HUES6 (cell line): ENCODE results near the gene ITGB6.

Experiments used
- H3K27ac ChIP-seq: 2 replicates; pipeline ENCODE4 v1.7.0; 2013; ENCODE audit warnings: low read depth, mild to moderate bottlenecking, low read length, inconsistent platforms
- H3K27me3 ChIP-seq: 2 replicates; pipeline ENCODE4 v1.6.1; 2013; ENCODE audit warnings: low read length; ENCODE audit not compliant: control insufficient read depth, insufficient read depth
- H3K36me3 ChIP-seq: 2 replicates; pipeline ENCODE4 v1.6.1; 2013; ENCODE audit warnings: low read length; ENCODE audit not compliant: control insufficient read depth, insufficient read depth
- H3K4me1 ChIP-seq: 2 replicates; pipeline ENCODE4 v1.6.1; 2013; ENCODE audit warnings: low read length; ENCODE audit not compliant: control insufficient read depth, insufficient read depth
- H3K4me3 ChIP-seq: 2 replicates; pipeline ENCODE4 v1.5.1; 2013; ENCODE audit warnings: low read depth, low read length
- H3K9ac ChIP-seq: one replicate; pipeline ENCODE4 v1.6.1; 2013; ENCODE audit warnings: mild to moderate bottlenecking, low read length
- H3K9me3 ChIP-seq: 2 replicates; pipeline ENCODE4 v1.6.1; 2013; ENCODE audit warnings: low read depth, low read length; ENCODE audit not compliant: control insufficient read depth, insufficient read depth

Gene ITGB6

DNA sequence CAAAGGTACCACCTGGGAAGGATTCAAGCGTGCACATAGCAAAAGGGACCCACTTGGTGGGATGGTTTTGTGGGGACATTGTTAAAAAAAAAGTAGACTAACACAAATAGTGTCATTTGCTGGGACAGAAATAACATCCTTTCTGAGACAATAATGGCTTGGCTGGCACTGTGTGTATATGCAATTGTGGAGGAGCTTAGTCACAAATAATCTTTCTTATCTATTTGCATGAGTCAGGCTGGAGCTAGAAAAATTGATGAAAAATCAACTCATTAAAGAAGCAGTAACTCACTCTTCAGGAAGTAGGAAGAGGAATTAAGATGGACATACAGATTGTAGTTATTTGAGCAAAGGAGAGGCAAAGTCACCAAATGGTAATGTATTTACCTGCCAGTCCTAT is 29.5 kb upstream of the ITGB6 start:
- Histone ChIP-seq H3K36me3 (no peaks in the 10 kb centered on the region), H3K27ac (no peak overlapping the region), H3K9ac (no peak overlapping the region), H3K27me3 (no peaks in the 10 kb centered on the region), H3K9me3 (no peaks in the 10 kb centered on the region), H3K4me1 (no peaks in the 10 kb centered on the region), H3K4me3 (no peak overlapping the region)

GRCh38 chr2:160228141-160228917 is 28.3 kb upstream of the ITGB6 start:
- no peak overlapping the region for H3K9ac ChIP-seq
- no peak overlapping the region for H3K27ac ChIP-seq
- peaks cover 9% of the 10 kb centered on the region; the same call in 1 of the 2 replicates for H3K4me1 ChIP-seq

GRCh38 chr2:160227293-160227915 is 27.3 kb upstream of the ITGB6 start:
- H3K4me3 ChIP-seq = no peak overlapping the region
- H3K36me3 ChIP-seq = no peaks in the 10 kb centered on the region
- no peaks in the 10 kb centered on the region for H3K9me3 ChIP-seq
- H3K9ac ChIP-seq = no peak overlapping the region
- H3K27ac ChIP-seq = no peak overlapping the region
- no peaks in the 10 kb centered on the region for H3K27me3 ChIP-seq
- H3K4me1 ChIP-seq = peaks cover 9% of the 10 kb centered on the region; the same call in 1 of the 2 replicates

More at GRCh38 chr2:160228141-160228917, 28.3 kb upstream of the ITGB6 start:
- H3K9me3 ChIP-seq = no peaks in the 10 kb centered on the region
- H3K27me3 ChIP-seq = no peaks in the 10 kb centered on the region
- H3K36me3 ChIP-seq = no peaks in the 10 kb centered on the region
- no peak overlapping the region for H3K4me3 ChIP-seq

- Histone ChIP-seq H3K27ac (no peak overlapping the region), H3K27me3 (no peaks in the 10 kb centered on the region), H3K4me1 (peaks cover 15% of the 10 kb centered on the region; the same call in 1 of the 2 replicates), H3K36me3 (no peaks in the 10 kb centered on the region), H3K9me3 (no peaks in the 10 kb centered on the region), H3K4me3 (no peak overlapping the region), H3K9ac (no peak overlapping the region)
Observed at GRCh38 chr2:160226367-160226766, 26.3 kb upstream of the ITGB6 start.

DNA sequence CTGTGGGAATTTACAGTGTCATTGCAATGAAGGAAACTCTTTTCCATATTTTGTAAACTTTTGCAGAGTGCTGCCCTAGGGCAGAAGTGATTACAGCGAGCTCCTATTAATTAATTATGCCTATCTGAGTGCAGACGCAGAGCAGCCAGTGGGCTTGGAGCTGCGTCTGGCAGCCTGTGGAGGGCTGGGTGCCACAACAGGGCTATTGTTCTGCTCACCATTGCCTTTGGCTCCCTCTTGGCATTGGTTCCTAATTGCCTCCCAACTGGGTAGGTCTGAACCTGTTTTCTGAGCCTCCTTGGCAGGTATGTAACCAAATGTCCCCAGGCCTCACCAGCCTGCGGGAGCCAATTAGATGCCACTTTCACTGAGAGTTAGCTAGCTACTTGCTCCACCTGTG is 25.6 kb upstream of the ITGB6 start:
- Histone ChIP-seq H3K27me3 (no peaks in the 10 kb centered on the region), H3K9me3 (no peaks in the 10 kb centered on the region), H3K27ac (no peak overlapping the region), H3K4me1 (peaks cover 21% of the 10 kb centered on the region), H3K4me3 (no peak overlapping the region), H3K9ac (no peak overlapping the region), H3K36me3 (no peaks in the 10 kb centered on the region)

DNA sequence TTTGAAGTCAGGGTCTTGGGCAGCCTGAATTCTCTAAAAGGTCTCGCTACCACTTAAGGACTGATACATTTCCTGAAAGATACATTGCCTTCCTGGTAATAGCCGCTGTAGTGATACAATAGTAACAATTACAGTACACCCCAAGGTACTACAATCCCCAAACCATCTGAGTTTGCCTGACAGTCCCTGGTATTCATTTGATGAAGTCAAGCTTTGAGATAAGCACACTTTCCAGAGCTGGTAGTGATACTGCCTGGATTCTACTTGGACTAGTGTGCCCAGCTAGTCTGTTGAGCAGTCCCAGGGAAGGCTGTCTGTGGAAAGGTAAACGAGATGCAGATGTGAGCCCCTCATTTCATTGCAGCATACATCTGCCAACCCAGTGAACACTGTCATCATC is 24.4 kb upstream of the ITGB6 start:
- peaks cover 28% of the 10 kb centered on the region for H3K4me1 ChIP-seq
- H3K27ac ChIP-seq = no peak overlapping the region
- H3K9ac ChIP-seq = no peak overlapping the region
- H3K27me3 ChIP-seq = no peaks in the 10 kb centered on the region
- H3K9me3 ChIP-seq = no peaks in the 10 kb centered on the region
- H3K4me3 ChIP-seq = no peak overlapping the region
- no peaks in the 10 kb centered on the region for H3K36me3 ChIP-seq

- Histone ChIP-seq H3K36me3 (no peaks in the 10 kb centered on the region), H3K27ac (no peak overlapping the region), H3K9ac (no peak overlapping the region), H3K27me3 (no peaks in the 10 kb centered on the region), H3K4me3 (no peak overlapping the region), H3K9me3 (no peaks in the 10 kb centered on the region), H3K4me1 (peaks cover 28% of the 10 kb centered on the region)
Observed at GRCh38 chr2:160224060-160224459, 24.0 kb upstream of the ITGB6 start.

DNA sequence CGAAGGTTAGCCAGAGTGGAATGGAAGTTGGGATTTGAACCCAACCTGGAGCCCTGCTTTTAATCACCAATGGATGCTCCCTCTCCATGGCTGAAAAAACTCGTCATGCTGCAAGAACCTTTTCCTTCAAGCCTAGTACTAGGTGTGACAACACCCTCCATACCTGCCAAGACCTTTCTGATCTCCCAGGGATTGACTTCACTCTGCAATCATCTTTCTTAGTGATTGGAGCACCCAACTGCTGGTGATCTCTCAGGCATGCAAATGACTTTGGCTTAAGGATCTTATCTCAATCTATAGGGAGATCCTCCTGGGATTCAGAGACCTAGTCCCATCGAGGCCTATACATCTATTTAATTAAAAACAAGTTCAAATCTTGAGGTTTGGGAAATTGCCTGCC is 23.5 kb upstream of the ITGB6 start:
- H3K9ac ChIP-seq = no peak overlapping the region
- H3K9me3 ChIP-seq = no peaks in the 10 kb centered on the region
- no peak overlapping the region for H3K27ac ChIP-seq
- no peaks in the 10 kb centered on the region for H3K27me3 ChIP-seq
- no peak overlapping the region for H3K4me3 ChIP-seq
- H3K4me1 ChIP-seq = peaks cover 28% of the 10 kb centered on the region
- H3K36me3 ChIP-seq = no peaks in the 10 kb centered on the region

GRCh38 chr2:160222546-160223283 is 22.6 kb upstream of the ITGB6 start:
- Histone ChIP-seq H3K27ac (no peak overlapping the region), H3K4me1 (peaks cover 28% of the 10 kb centered on the region)

GRCh38 chr2:160221391-160222276 is 21.6 kb upstream of the ITGB6 start:
- Histone ChIP-seq H3K27ac (no peak overlapping the region), H3K27me3 (no peaks in the 10 kb centered on the region), H3K4me3 (no peak overlapping the region), H3K36me3 (no peaks in the 10 kb centered on the region), H3K4me1 (peaks cover 28% of the 10 kb centered on the region), H3K9me3 (no peaks in the 10 kb centered on the region), H3K9ac (no peak overlapping the region)

More at GRCh38 chr2:160222546-160223283, 22.6 kb upstream of the ITGB6 start:
- Histone ChIP-seq H3K36me3 (no peaks in the 10 kb centered on the region), H3K9me3 (no peaks in the 10 kb centered on the region), H3K9ac (no peak overlapping the region), H3K4me3 (no peak overlapping the region), H3K27me3 (no peaks in the 10 kb centered on the region)
